DND-41 (cell line): ENCODE data around the gene DNMBP.

ENCODE experiments used
- ATAC-seq: fragments of 200-7000 bp; cut with Tn5 transposase; 3 replicates; pipeline ENCODE4 v1.9.1; 2021; ENCODE audit warnings: low read depth; ENCODE audit not compliant: insufficient read depth
- DNase-seq: peaks from one replicate; pipeline ENCODE4 v3.0.0-alpha.2; 2020
- H2AFZ ChIP-seq: 2 replicates; pipeline ENCODE4 v1.6.0; 2012; ENCODE audit warnings: low read depth, low read length
- H3K27ac ChIP-seq: 2 replicates; pipeline ENCODE4 v1.5.1; 2012; ENCODE audit warnings: low read length, inconsistent platforms
- H3K27me3 ChIP-seq: fragments of 200-600 bp; sonication (generic); 2 replicates; pipeline ENCODE4 v1.6.0; 2012; ENCODE audit warnings: low read length, mild to moderate bottlenecking, inconsistent platforms; ENCODE audit not compliant: insufficient read depth, poor library complexity
- H3K36me3 ChIP-seq: 2 replicates; pipeline ENCODE4 v1.5.1; 2012; ENCODE audit warnings: low read length, inconsistent platforms; ENCODE audit not compliant: insufficient read depth
- H3K4me1 ChIP-seq: 2 replicates; pipeline ENCODE4 v1.5.1; 2012; ENCODE audit warnings: mild to moderate bottlenecking, low read length; ENCODE audit not compliant: insufficient read depth
- H3K4me2 ChIP-seq: 2 replicates; pipeline ENCODE4 v1.6.0; 2012; ENCODE audit warnings: mild to moderate bottlenecking, moderate library complexity, low read length, inconsistent platforms; ENCODE audit not compliant: insufficient read depth
- H3K4me3 ChIP-seq, 2 experiments: fragments of 200-600 bp in 1 of 2; shearing (Covaris generic) in 1 of 2; 2 replicates each; pipeline ENCODE4 v1.5.1; 2012 to 2016; ENCODE audit warnings: inconsistent platforms in 2 of 2, low read length in 2 of 2, mild to moderate bottlenecking in 2 of 2, low read depth in 1 of 2, moderate library complexity in 1 of 2
- H3K79me2 ChIP-seq: 2 replicates; pipeline ENCODE4 v1.6.0; 2012; ENCODE audit warnings: low read length, inconsistent platforms; ENCODE audit not compliant: insufficient read depth
- H3K9ac ChIP-seq: 2 replicates; pipeline ENCODE4 v1.6.0; 2012; ENCODE audit warnings: low read depth, mild to moderate bottlenecking, inconsistent platforms, low read length, moderate library complexity
- H3K9me3 ChIP-seq: 2 replicates; pipeline ENCODE4 v1.5.1; 2012; ENCODE audit warnings: low read length, moderate library complexity, mild to moderate bottlenecking, inconsistent platforms; ENCODE audit not compliant: insufficient read depth, severe bottlenecking
- H4K20me1 ChIP-seq: 2 replicates; pipeline ENCODE4 v1.6.0; 2012; ENCODE audit warnings: low read length; ENCODE audit not compliant: insufficient read depth
- CTCF ChIP-seq: IDR thresholded peaks from 2 replicates; pipeline ENCODE4 v1.5.1; 2012; ENCODE audit warnings: borderline replicate concordance, low read length, moderate library complexity, mild to moderate bottlenecking; ENCODE audit not compliant: poor library complexity, severe bottlenecking; ENCODE audit errors: extremely low read depth
- EZH2 ChIP-seq: IDR thresholded peaks from 3 replicates; pipeline ENCODE4 v1.6.1; 2012; ENCODE audit warnings: borderline replicate concordance, low read depth, mild to moderate bottlenecking, moderate library complexity, low read length, inconsistent platforms; ENCODE audit not compliant: severe bottlenecking

The DNMBP gene

DNA sequence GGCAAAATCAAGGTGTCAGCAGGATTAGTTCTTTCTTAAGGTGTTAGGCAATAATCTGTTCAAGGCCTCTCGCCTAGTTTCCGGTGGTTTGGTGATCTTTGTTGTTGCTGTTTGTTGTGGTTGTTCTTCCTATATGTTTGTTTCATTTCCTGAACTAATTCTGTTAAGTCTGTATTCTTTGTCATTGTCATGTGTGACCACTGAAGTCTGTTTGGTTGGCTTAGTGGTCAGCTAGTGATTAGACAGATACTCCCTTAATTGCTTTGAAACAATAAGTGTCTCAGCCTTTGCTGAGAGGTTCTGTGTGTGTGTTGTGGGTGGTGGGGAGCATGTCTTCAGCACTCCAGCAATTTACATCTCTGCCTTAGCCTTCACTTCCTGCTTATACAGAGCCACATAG lies 181.3 kb downstream of the DNMBP start:
- Histone ChIP-seq H3K9me3 (no peaks in the 10 kb centered on the region), H3K79me2 (no peaks in the 10 kb centered on the region), H3K4me1 (no peaks in the 10 kb centered on the region), H3K4me3 (no peak overlapping the region), H3K27me3 (no peaks in the 10 kb centered on the region), H2AFZ (no peak overlapping the region), H3K36me3 (no peaks in the 10 kb centered on the region), H4K20me1 (no peaks in the 10 kb centered on the region), H3K4me2 (no peak overlapping the region), H3K27ac (no peak overlapping the region), H3K9ac (no peak overlapping the region)
- no peak for TF ChIP-seq EZH2
- TF ChIP-seq CTCF: no peak
- ATAC-seq (no peak), DNase-seq (no peak)

DNA sequence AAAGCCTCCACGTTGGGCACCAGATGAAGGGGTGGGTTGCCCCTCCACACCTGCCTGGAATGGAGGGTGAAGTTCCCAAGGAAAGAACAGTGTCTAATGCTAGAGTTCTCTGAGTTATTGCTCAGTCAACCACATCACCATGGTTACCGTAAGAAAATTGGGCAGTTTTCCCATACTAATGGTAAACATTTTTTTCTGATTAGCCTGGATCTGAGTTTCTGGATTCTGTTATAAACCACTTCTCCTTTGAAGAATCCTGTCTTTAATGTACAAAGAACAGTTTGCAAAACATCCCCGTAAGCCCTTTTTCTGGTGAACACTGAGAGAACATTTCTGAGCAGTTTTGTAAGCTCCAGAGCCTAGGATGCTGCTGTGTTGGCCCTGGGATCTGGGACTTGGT lies 181.8 kb downstream of the DNMBP start:
- H2AFZ ChIP-seq: no peak overlapping the region

More for the DNA sequence above, 181.8 kb downstream of the DNMBP start:
- Histone ChIP-seq H3K9ac (no peak overlapping the region), H3K4me3 (no peak overlapping the region), H3K4me1 (no peaks in the 10 kb centered on the region), H4K20me1 (no peaks in the 10 kb centered on the region), H3K27ac (no peak overlapping the region), H3K4me2 (no peak overlapping the region), H3K27me3 (no peaks in the 10 kb centered on the region), H3K9me3 (no peaks in the 10 kb centered on the region), H3K79me2 (no peaks in the 10 kb centered on the region), H3K36me3 (no peaks in the 10 kb centered on the region)
- TF ChIP-seq CTCF (no peak), EZH2 (no peak)
- ATAC-seq (no peak), DNase-seq (no peak)
